Stimulated activated CD8-positive, alpha-beta memory T cell treated with anti-CD3 and anti-CD28 coated beads, Interleukin-12 subunit alpha, Interleukin-12 subunit beta, amount 100 ng/mL, for 1 hour (primary cell): Measurements from ENCODE around the gene ALOX15.
"Not testable (repeated sequence)": the region's sequence is repeated elsewhere in the genome, so short reads cannot be mapped to it uniquely, and the experiment has no call there.

ENCODE experiments used
- DNase-seq: peaks from one replicate; pipeline ENCODE4 v3.0.0-alpha.2; 2020; ENCODE audit warnings: low read depth

ALOX15 gene

GRCh38 chr17:4641297-4642195, at the start of gene ALOX15:
ALOX15 (minus strand) TSS chr17:4641678; CDS start chr17:4641651, 27 bp downstream.
- no peak for DNase-seq

GRCh38 chr17:4690745-4691144, 49.3 kb upstream of the ALOX15 start:
- DNase-seq, result no peak

- not testable (repeated sequence) for DNase-seq
Observed at GRCh38 chr17:4689872-4690271, 48.4 kb upstream of the ALOX15 start.

- not testable (repeated sequence) for DNase-seq
Observed at GRCh38 chr17:4683739-4684138, 42.3 kb upstream of the ALOX15 start.

GRCh38 chr17:4679658-4680057, 38.2 kb upstream of the ALOX15 start:
- DNase-seq, result no peak

- DNase-seq, result no peak
Observed at GRCh38 chr17:4678448-4679026, 37.1 kb upstream of the ALOX15 start.

- DNase-seq, result no peak
Observed at GRCh38 chr17:4676791-4677190, 35.3 kb upstream of the ALOX15 start.

GRCh38 chr17:4675791-4676190, 34.3 kb upstream of the ALOX15 start:
- DNase-seq, result no peak

GRCh38 chr17:4674685-4674998, 33.2 kb upstream of the ALOX15 start:
- no peak for DNase-seq

- no peak for DNase-seq
Observed at GRCh38 chr17:4673986-4674684, 32.7 kb upstream of the ALOX15 start.

- no peak for DNase-seq
Observed at GRCh38 chr17:4673169-4673568, 31.7 kb upstream of the ALOX15 start.

GRCh38 chr17:4672751-4673150, 31.3 kb upstream of the ALOX15 start:
- DNase-seq, result no peak

- DNase-seq, result no peak
Observed at GRCh38 chr17:4672055-4672630, 30.7 kb upstream of the ALOX15 start.

GRCh38 chr17:4667166-4667565, 25.7 kb upstream of the ALOX15 start:
- no peak for DNase-seq

- no peak for DNase-seq
Observed at GRCh38 chr17:4666296-4666695, 24.8 kb upstream of the ALOX15 start.

- DNase-seq, result no peak
Observed at GRCh38 chr17:4665027-4665426, 23.5 kb upstream of the ALOX15 start.

- no peak for DNase-seq
Observed at GRCh38 chr17:4664230-4664629, 22.8 kb upstream of the ALOX15 start.

- DNase-seq, result no peak
Observed at GRCh38 chr17:4663711-4664110, 22.2 kb upstream of the ALOX15 start.

- no peak for DNase-seq
Observed at GRCh38 chr17:4658478-4659305, 17.2 kb upstream of the ALOX15 start.

- no peak for DNase-seq
Observed at GRCh38 chr17:4657678-4658077, 16.2 kb upstream of the ALOX15 start.

- not testable (repeated sequence) for DNase-seq
Observed at GRCh38 chr17:4655933-4656332, 14.5 kb upstream of the ALOX15 start.

- DNase-seq, result no peak
Observed at GRCh38 chr17:4652997-4653396, 11.5 kb upstream of the ALOX15 start.
